ENCODE results near the gene APMAP. TPM values are rescaled to one million over a fixed set of nuclear protein-coding genes. Genes with fewer than 3 reads are reported as not detected.

The APMAP gene
- 10 to 100 TPM; 18.8 to 78.7 (median 57.7) TPM for total RNA-seq

- peak within 1 kb of the TSS; percentile 75 to 94 for H3K4me3 ChIP-seq
- no peaks in the 10 kb centered on the region for H3K27me3 ChIP-seq
- intact Hi-C loops (cut with DNase I; ENCODE audit: low total_unique reads): loop anchor here (10.0 kb wide), 1 partner anchor 402 kb away; the partner anchor contains the start of gene ABHD12
- peaks cover 0 to 13% of the 10 kb centered on the region in 2 donors for H3K4me1 ChIP-seq
- DNase-seq: peak; percentile 95 to 96
- no peaks in the 10 kb centered on the region for H3K36me3 ChIP-seq
- H3K9me3 ChIP-seq: no peaks in the 10 kb centered on the region
- TF ChIP-seq POLR2A (IDR thresholded peaks at IDR 0.05): peak; percentile 95 to 98
- TF ChIP-seq CTCF (IDR thresholded peaks at IDR 0.05): peak in 2 of 4 experiments; percentile 5 to 20
- peak within 1 kb of the TSS; percentile 90 to 94 for H3K27ac ChIP-seq
These were observed at the start of gene APMAP for GRCh38 chr20:24992487-24993205. Gene APMAP (minus strand): TSS chr20:24992751. CDS start chr20:24992688, 63 bp downstream.

- intact Hi-C loops (cut with DNase I; ENCODE audit: low total_unique reads): no loop called here
- Histone ChIP-seq H3K9me3 (no peaks in the 10 kb centered on the region), H3K27ac (peak overlapping the region; percentile 42 to 62), H3K27me3 (no peaks in the 10 kb centered on the region), H3K36me3 (no peaks in the 10 kb centered on the region), H3K4me1 (peaks cover 17 to 18% of the 10 kb centered on the region in 2 donors), H3K4me3 (no peak overlapping the region)
- no peak for DNase-seq
- TF ChIP-seq POLR2A (IDR thresholded peaks at IDR 0.05) (no peak), CTCF (IDR thresholded peaks at IDR 0.05) (no peak)
These were observed 49.4 kb upstream of the APMAP start for GRCh38 chr20:25041813-25042530.

- peak overlapping the region; percentile 81 to 86 for H3K27ac ChIP-seq
- peak; percentile 59 to 79 for DNase-seq
- TF ChIP-seq POLR2A (IDR thresholded peaks at IDR 0.05) (no peak), CTCF (IDR thresholded peaks at IDR 0.05) (no peak)
- H3K4me1 ChIP-seq: peaks cover 17 to 18% of the 10 kb centered on the region in 2 donors
- no peak overlapping the region for H3K4me3 ChIP-seq
- H3K36me3 ChIP-seq: no peaks in the 10 kb centered on the region
- H3K27me3 ChIP-seq: no peaks in the 10 kb centered on the region
- intact Hi-C loops (cut with DNase I; ENCODE audit: low total_unique reads): no loop called here
- H3K9me3 ChIP-seq: no peaks in the 10 kb centered on the region
These were observed 47.9 kb upstream of the APMAP start for GRCh38 chr20:25040438-25040831.

GRCh38 chr20:25039697-25040437 is 47.3 kb upstream of the APMAP start:
- intact Hi-C loops (cut with DNase I; ENCODE audit: low total_unique reads): no loop called here
- H3K27me3 ChIP-seq: no peaks in the 10 kb centered on the region
- H3K9me3 ChIP-seq: no peaks in the 10 kb centered on the region
- H3K27ac ChIP-seq: peak overlapping the region; percentile 81 to 86
- H3K36me3 ChIP-seq: no peaks in the 10 kb centered on the region
- H3K4me1 ChIP-seq: peaks cover 17 to 18% of the 10 kb centered on the region in 2 donors
- no peak for TF ChIP-seq POLR2A (IDR thresholded peaks at IDR 0.05)
- no peak for TF ChIP-seq CTCF (IDR thresholded peaks at IDR 0.05)
- DNase-seq: peak; percentile 87 to 92
- no peak overlapping the region for H3K4me3 ChIP-seq

Measured in uterus (tissue), 4 donors.